Measurements from ENCODE around the gene CDH11.

Gene CDH11

DNA sequence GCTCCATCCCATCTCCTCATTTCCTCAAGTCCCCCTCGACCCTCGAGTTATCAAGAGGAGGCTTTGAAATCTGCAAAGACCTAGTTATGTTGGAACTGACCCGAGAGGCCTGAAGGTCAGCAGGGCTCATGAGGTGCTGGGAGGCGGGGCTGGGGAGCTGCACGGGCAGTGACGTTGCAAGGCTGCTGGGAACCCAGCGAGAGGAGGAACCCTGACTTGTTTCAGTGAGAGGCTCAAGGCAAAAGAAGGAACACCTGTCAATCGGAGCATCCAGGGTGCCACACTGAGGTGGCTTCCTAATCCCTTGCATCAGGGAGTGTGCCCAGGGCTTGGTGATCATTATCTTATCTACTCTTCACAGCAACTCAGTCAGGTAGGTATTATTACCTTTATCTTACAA, 86.9 kb downstream of the CDH11 start:
- DNase-seq (ENCODE audit: low spot score), result no peak

DNA sequence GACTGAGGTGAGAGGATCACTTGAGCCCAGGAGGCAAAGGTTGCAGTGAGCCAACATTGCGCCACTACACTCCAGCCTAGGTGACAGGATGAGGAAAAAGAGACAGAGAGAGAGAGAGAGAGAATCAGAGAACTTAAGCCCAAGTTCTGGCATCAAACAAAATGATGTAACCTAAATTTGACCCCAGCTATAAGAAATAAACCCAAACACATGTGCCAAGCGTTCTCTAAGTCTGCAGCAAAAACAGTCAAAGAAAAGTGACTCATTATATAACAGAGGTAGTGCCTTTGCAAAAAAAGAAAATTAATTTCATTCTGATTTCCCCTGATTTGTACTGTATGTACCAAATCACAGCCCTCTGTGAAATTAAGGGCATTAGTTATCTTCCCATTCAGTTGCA, 89.5 kb downstream of the CDH11 start:
- DNase-seq (ENCODE audit: low spot score), result no peak

DNA sequence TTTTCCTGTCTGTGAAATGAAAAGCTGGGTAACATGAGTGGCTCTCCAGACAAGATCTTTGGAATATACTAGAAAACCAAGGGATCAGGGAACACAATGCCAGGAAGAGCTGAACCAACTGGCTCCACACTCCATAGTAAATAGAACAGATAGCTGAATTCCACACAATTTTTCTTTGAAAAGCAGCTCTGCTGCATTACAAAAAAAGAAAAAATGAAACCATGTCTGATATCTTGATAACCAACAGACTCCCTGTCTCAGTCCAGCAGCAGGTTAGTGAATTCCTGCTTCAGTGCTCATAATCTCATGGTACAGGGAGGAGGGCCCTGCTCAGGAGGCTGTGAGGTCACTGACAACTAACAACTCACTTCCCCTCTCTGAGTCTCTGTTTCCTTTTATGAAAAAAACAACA, 97.1 kb downstream of the CDH11 start:
- DNase-seq (ENCODE audit: low spot score), result no peak

DNA sequence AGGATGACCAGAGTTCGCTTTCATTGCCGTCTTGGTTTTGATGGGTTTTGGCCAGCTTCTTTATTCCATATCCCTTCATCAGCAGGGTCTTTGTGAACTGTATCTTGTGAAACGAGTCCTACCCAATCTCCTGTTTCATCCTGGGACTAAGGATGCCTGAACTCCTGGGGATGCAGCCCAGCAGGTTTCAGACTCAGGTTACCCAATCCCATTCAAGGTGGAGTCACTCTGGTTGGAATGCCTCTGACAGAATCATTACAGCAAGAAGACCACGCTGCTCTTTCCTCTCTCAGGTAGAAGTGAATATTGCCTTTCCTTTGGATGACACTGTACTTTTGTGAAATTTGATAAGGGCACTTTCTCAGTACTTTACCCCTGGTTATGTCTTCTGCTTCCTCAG, 98.1 kb downstream of the CDH11 start:
- DNase-seq (ENCODE audit: low spot score), result no peak

DNA sequence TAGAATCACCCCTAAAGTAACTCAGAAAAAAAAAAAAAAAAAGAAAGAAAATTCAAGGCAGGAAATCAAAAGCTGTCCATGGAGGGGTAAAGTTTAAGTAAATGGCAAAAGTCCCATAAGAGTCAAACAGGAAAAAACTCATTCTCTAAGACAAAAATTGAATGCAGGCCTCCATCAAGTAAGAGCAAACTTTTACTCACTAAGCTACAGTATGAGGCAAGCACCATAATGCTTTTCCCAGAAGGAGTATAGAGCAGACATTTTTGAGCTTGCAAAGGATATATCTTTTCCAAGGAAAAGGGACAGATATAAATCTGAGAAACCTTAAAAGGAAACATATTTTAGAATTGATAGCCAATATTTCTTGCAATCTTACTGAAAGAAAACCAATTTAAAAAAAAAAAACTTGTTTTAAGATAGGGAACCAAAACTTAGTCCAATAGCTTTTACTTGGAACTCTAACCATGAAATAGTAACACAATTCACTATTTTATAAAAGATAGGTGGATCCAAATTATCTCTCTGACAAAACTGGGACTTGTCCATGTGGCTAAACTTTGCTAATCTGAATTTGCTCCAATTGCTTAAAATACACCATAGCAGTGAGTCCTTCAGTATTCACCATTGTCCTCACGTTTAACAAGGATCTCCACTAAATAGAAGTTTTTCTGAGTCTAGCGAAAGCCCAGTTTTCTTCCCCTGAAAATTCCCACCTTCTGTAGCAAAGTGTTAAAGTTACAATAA, 99.8 kb downstream of the CDH11 start:
- DNase-seq (ENCODE audit: low spot score), result no peak

DNA sequence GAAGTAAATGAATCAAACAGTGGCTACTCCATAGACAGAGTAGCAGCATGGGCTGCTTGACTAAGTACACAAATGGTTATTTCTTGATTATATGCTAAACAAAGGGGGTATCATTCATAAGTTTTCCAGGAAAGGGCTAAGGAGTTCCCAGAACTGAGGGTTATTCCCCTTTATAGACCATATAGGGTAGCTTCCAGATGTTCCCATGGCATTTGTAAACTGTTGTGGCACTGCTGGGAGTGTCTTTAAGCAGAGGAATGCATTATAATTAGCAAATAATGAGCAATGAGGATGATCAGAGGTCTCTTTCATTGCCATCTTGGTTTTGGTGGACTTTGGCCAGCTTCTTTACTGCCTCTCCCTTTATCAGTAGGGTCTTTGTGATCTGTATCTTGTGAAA, 105.1 kb downstream of the CDH11 start:
- no peak for DNase-seq (ENCODE audit: low spot score)

DNA sequence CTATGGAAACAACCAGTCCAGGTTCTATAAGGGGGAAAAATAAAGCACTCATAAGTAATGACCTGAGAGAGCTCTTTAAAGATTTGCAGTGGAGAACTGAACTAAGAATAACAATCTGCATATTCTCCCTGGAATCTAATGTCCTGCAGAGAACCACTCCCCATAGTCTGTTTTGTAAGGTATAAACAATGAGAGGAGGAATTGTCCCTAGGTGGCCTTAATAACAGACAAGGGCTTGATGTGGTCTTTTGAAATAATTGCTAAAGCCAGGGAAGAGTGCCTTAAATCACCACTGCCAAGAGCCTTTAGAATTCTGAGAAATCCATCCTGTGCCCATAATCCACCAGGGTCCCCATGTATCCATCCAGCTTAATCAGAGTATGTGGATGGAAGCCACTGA, 106.3 kb downstream of the CDH11 start:
- DNase-seq (ENCODE audit: low spot score), result no peak

DNA sequence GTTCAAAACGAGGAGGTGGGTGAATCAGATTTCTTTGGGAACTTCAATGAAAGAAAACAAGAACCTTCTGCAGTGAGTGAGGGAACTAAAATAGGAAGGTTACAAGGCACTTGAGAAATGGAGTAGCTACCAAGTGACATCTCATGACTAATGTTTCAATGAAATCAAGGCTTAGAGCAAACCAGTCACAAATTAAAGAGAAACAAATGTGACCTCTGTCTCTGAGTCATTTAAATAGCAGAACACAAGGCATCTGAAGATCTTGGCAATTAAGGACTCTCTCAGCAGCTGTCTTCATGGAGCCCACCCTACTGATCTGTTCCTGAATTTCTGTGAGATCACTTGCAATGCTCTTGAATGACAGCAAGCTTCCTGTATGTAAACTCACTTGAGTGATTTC, 109.5 kb downstream of the CDH11 start:
- no peak for DNase-seq (ENCODE audit: low spot score)

DNA sequence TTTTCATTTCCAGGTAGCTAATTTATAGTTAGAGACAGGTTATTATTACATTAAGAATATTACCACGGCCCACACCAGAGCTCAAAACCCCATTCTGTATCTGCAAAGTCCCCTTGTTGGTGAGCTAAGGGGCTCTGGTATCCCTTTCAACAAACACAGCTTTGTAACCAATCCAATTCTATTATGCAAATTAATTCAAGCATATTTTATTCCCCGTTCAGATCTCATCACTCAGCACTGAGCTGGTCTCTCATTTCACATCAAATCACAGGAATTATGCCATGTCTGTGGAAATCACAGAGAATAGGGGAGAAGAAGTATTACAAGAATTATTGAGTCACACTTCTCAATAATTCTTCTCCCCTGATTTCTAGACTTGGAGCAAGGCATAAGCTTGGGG, 111.7 kb downstream of the CDH11 start:
- peak; percentile 78 for DNase-seq (ENCODE audit: low spot score)

DNA sequence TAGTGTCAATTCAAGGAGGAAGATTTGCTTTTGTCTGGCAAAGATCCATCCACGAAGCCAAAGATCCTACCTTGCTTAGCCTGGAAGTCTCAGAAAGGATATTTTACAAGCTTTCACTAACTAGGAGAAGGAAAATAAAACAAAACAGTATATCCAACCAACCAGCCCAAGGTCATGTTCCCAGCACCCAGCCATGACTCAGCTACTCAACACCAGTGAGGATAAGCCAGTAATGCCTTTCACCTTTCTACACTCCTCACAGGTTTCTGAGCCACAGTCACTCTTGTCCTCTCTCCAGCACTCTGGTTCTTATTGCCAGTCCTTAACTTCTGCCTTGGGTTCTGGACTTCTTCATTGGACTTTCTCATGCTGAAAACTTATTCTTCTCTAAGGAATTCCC, 116.2 kb downstream of the CDH11 start:
- no peak for DNase-seq (ENCODE audit: low spot score)

DNA sequence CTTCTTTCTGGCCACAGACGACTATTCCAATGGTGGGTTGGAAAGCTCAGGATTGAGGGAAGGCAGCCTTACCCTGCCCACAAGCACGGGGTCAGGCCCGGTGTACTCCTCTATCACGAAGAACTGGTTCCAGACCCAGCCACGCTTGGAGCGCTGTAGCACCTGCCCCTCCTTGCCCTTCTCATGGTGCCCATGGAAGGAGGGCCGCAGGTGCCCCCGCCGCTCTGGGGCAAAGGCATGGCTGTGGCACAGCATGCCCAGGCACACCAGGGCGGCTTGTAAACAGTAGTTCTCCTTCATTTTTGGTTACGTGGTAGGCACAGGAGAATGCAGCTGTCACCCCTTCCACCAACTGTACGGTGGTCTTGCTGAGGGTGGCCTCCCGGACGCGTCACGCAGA, 117.3 kb downstream of the CDH11 start:
- no peak for DNase-seq (ENCODE audit: low spot score)

DNA sequence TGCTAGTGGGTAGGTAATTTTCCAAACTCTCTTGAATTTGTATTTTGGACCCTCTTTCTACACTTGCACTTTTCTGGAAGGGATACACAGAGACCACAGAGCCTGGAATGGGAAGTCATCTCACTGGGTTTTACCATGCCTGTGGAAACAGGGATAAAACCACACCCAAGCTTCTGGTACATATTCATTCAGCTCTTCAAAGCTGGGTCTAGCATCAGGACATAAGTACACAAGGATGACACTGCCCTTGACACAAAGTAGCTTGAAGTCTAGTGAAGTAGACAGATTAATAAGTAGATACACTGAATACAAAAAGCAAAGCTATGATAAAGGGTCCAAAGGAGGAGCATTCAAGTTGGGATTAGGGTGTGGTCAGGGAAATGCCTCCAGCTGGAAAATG, 118.2 kb downstream of the CDH11 start:
- DNase-seq (ENCODE audit: low spot score), result no peak

DNA sequence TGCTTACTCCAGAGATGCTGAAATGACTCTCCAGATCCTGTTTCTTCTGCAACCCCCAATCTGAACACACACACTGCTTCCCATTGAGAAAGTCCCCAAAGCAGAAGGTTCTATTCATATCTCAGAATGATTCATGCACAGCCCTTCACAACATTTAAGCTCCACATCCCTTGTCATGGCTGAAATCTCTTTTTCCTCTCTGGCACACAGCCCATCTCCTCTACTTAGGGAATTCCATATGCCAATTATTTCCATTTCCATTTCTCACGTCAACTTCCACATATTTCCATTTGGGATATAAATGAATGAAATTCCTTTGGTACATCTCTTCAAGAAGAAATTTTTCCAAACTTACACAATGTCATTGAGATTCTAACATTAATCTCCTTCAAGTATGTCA, 119.6 kb downstream of the CDH11 start:
- no peak for DNase-seq (ENCODE audit: low spot score)

DNA sequence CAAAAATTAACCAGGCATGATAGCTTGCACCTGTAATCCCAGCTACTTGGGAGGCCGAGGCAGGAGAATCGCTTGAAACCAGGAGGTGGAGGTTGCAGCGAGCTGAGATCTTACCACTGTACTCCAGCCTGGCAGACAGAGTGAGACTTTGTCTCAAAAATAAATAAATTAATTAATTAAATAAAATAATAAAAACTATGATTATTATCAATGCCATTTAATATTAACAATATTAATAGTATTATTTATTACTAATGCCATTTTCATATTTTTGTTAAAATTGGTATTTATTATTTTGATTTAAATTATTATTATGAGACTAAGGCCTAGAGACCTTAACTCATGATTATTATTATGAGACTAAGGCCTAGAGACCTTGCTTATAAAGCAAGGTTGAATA, 121.2 kb downstream of the CDH11 start:
- no peak for DNase-seq (ENCODE audit: low spot score)

DNA sequence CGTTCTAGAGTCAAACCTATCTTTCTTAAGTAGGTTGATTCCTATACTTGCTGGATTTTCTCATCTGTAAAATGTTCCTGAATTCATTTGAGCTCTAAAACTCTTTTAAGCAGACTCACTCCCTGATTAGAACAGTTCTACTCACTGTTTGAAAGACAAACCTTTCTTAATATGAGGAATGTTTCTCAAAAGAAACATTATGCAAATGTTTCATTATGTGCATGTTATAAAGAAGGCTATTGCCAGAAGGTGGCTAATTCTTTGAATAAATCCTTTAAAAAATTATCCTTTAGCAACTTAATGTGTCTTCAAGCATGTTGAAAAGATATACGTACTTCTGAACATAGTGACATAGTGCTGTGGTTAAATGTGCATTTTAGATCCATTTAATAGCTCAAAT, 124.1 kb downstream of the CDH11 start:
- no peak for DNase-seq (ENCODE audit: low spot score)

DNA sequence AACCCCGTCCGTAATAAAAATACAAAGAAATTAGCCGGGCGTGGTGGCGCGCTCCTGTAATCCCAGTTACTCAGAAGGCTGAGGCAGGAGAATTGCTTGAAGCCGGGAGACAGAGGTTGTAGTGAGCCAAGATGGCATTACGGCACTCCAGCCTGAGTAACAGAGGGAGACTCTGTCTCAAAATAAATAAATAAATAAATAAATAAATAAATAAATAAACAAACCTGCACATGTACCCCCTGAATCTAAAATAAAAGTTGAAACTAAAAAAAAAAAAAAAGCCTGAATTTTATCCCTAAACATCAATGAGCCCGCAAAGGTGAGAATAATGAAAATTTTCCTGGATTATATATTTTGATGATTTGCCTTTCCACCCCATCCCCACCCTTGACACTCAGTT, 124.7 kb downstream of the CDH11 start:
- DNase-seq (ENCODE audit: low spot score), result no peak

DNA sequence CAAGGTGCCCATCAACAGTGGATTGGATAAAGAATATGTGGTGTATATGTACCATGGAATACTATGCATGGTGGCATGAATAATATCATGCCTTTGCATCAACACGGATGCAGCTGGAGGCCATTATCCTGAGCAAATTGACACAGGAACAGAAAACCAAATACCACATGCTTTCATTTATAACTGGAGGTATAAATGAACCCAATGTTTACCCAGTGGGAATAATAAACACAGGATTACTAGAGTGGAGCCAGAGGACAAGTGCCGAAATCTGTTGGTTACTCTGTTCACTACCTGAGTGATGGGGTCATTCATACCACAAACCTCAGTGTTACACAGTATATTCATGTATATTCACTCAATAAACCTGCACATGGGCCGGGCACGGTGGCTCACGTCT, 125.2 kb downstream of the CDH11 start:
- no peak for DNase-seq (ENCODE audit: low spot score)

DNA sequence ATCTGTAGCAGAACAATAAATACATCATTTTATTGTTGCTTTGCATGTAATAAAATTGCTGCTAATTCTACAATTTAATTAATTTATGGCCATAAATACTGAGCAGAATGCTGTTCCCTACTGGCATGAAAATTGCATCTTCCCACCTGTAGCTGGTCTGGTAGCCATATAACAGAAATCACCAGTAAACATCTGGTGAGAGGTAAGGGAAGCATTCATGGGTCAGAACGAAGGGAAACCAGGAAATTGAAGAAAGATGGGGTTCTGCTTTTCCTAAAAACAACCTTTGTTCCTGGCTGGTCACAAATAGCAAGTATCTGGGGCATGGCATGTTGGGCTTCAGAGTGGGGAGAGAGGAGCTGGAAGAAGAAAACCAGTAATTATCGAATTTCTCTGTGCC, 128.4 kb downstream of the CDH11 start:
- no peak for DNase-seq (ENCODE audit: low spot score)

DNA sequence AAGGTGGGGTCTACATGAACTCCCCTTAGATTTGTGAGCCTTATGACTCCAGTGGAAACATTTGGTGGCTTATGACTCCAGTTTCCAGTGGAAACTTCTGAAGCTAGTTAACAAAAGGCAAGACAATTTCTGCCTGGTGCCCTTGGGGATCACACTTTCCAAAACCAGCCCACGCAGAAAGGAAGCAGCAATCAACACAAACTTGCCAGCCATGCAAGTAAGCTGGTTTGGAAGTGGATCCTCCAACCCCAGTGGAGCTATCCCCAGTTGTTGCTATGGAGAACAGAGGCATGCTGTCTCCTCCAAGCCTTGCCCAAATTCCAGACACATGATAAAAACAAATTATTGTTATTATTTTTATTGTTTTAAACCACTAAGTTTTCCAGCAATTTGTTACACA, 130.9 kb downstream of the CDH11 start:
- no peak for DNase-seq (ENCODE audit: low spot score)

DNA sequence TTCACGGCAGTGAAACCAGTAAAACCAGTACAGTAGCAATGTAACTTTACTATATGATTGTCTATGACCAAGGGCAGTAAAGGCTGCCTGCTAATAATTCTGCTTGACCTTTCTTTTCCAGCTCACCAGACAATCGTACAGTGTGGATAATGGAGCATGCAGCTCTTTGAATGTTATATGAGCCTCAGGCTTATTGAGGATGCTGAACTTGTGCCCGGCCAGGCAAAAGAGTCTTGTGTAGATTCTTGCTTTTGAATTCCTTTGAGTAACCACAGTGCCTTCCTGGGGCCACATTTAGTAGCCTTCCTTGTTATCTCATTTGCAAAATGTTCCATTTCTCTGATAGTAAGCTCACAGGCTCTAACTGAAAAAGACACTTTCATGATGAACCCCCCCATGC, 131.8 kb downstream of the CDH11 start:
- no peak for DNase-seq (ENCODE audit: low spot score)

DNA sequence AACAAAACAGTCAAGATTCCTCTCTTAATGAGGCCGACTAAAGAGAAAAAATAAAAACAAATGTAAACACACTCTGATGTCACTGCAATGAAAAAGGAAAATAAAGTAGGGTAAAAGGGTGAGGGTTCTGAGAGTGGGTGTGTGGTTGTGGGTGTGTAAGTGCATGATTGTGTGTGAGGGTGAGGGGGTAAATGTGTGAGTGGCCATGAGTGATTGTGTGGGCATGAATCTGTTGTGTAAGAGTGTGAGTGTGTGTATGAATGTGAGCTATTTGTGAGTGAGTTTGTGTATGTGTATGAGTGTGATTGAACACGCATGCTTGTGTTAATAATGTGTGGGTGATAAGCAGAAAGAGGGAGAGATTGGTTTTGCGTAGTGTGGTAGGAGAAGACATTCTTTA, 132.8 kb downstream of the CDH11 start:
- no peak for DNase-seq (ENCODE audit: low spot score)

DNA sequence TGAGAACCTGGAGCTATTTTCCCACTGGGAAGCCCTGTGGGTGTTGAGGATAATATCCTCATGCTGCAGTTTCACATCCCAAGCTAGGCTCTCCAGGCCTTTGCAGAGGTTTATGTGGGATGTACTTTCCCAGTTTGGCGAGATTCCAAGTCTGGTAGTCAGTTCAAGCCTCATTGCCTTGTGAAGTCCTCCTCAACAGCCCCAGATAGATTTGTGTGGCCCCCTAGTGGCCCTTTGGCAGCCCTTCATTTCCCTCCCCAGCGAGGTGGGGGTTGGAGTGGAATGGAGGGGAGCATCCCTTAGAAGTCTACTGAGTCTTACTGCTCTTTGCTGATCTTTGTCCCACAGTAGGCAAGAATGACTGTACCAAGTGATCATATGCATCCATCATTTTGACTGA, 137.9 kb downstream of the CDH11 start:
- peak; percentile 82 for DNase-seq (ENCODE audit: low spot score)

DNA sequence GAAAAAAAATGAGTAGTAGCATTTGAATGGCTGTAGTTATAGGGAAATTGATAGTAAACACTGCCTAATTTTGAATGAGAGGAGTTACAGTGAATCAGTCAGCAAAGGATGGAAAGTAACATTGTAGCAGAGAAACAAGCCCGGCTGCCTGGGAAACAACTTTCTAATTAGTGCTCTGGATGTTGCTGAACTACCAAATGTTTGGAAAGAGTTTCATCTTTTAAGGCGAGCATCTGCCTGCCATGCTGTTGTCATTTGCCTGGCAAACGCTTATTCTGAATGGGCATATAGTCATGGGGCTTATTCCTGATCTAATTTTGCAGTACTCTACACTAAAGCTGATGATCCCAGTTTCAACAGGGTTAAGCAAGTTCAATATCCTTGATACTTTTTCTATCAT, 138.6 kb downstream of the CDH11 start:
- DNase-seq (ENCODE audit: low spot score), result no peak

DNA sequence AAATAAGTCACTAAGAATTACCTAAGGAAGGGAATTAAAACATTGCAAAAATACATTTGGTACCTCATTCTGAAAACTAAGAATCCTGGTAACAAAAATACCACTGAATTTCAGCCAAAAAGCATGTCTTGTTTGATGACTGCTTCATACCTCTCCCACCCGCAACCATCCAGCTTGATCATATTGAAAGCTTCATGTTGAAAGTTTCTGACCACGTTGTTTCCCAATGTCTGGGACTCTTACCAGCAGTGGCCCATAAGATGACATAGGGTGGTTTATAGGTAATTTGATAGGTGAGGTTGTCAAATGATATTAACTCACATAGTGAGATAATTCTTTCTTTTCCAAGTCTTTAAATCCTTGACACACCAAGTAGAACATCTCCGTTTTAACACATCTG, 139.3 kb downstream of the CDH11 start:
- DNase-seq (ENCODE audit: low spot score), result no peak

Data from globus pallidus (tissue), 1 donor.